ENCODE data around the gene SLC9A3.

GRCh38 chr5:421901-422300 lies 102.3 kb downstream of the SLC9A3 start:
- TF ChIP-seq CTCF (IDR thresholded peaks at IDR 0.05) (no peak), POLR2AphosphoS5 (IDR thresholded peaks at IDR 0.05) (no peak)

Measured in esophagus muscularis mucosa (tissue), 3 donors.